GM12801 (cell line): Measurements from ENCODE around the gene FIGNL1.

Experiments used
- CTCF ChIP-seq: IDR thresholded peaks from one replicate; pipeline ENCODE4 v1.5.1; 2011; ENCODE audit warnings: control low read depth; ENCODE audit not compliant: insufficient read length; ENCODE audit errors: extremely low read depth

FIGNL1 gene

GRCh38 chr7:50461695-50462094 lies 11.5 kb upstream of the FIGNL1 start:
- TF ChIP-seq CTCF = no peak

GRCh38 chr7:50456371-50457123 lies 6.4 kb upstream of the FIGNL1 start:
- no peak for TF ChIP-seq CTCF

GRCh38 chr7:50455658-50456057 lies 5.5 kb upstream of the FIGNL1 start:
- no peak for TF ChIP-seq CTCF

GRCh38 chr7:50454968-50455367 lies 4.8 kb upstream of the FIGNL1 start:
- no peak for TF ChIP-seq CTCF

GRCh38 chr7:50450590-50451032 lies 461 bp upstream of the FIGNL1 start:
- TF ChIP-seq CTCF = no peak

GRCh38 chr7:50449501-50449880 lies 659 bp downstream of the FIGNL1 start:
- no peak for TF ChIP-seq CTCF

GRCh38 chr7:50448823-50449222 lies 1.3 kb downstream of the FIGNL1 start:
- TF ChIP-seq CTCF = no peak
